NT2/D1 (cell line): ENCODE data around the gene DLGAP3.

Experiments used
- SUZ12 ChIP-seq: IDR thresholded peaks from 2 replicates; pipeline ENCODE4 v1.6.1; 2011; ENCODE audit not compliant: insufficient read length, insufficient read depth; ENCODE audit errors: extremely low read depth
- YY1 ChIP-seq: IDR thresholded peaks from 2 replicates; pipeline ENCODE4 v1.6.1; 2011; ENCODE audit not compliant: insufficient read length, insufficient read depth
- ZNF274 ChIP-seq: IDR thresholded peaks from 2 replicates; pipeline ENCODE4 v1.6.1; 2011; ENCODE audit warnings: mild to moderate bottlenecking, low read depth, low read length

GRCh38 chr1:34842952-34843371 lies 86.5 kb downstream of the DLGAP3 start:
- TF ChIP-seq ZNF274 (no peak), YY1 (no peak), SUZ12 (no peak)
